ENCODE data around the gene ORAI1.
A peak's percentile ranks its signal among the peaks of the same experiment; 100 is the strongest.

The ORAI1 gene

GRCh38 chr12:121689430-121689829, 63.1 kb downstream of the ORAI1 start:
- Histone ChIP-seq H3K4me1 (ENCODE audit: control insufficient read depth, insufficient read depth, low read length) (peaks cover 6% of the 10 kb centered on the region; the same call in 1 of the 2 replicates), H3K4me3 (ENCODE audit: low read depth, low read length) (no peak overlapping the region), H3K9me3 (ENCODE audit: control insufficient read depth, insufficient read depth, low read depth, low read length) (no peaks in the 10 kb centered on the region), H3K36me3 (ENCODE audit: control insufficient read depth in 2 of 2, insufficient read depth in 1 of 2, low read length in 2 of 2) (no peaks in the 10 kb centered on the region), H3K27ac (ENCODE audit: extremely low read depth, low read depth, low read length) (no peak overlapping the region)
- CTCF ChIA-PET, result interaction anchor here (0.7 to 18.2 kb wide), 4 partner anchors 84 to 140 kb away, joined by 3 to 205 read pairs (median 4); partner anchors contain the start of gene RHOF
- TF ChIP-seq ZNF354C (tag by site-specific recombination; IDR thresholded peaks at IDR 0.05; ENCODE audit: borderline replicate concordance, low read depth) (no peak), ZNF121 (tag by site-specific recombination; IDR thresholded peaks at IDR 0.05) (peak; percentile 86)
- POLR2A ChIA-PET, result no interaction called here

Data from HEK293 (cell line).